Hepatocyte (in vitro differentiated cells): ENCODE measurements around the gene FCRLB.

Source experiments
- CTCF ChIP-seq: fragments of 200-600 bp; sonication (generic); IDR thresholded peaks from 2 replicates; pipeline ENCODE4 v1.5.1; 2016; ENCODE audit warnings: antibody characterized with exemption, mild to moderate bottlenecking; ENCODE audit not compliant: poor library complexity
- EZH2 ChIP-seq: fragments of 200-600 bp; sonication (generic); IDR thresholded peaks from 2 replicates; pipeline ENCODE4 v1.6.1; 2016; ENCODE audit warnings: antibody characterized with exemption, mild to moderate bottlenecking, borderline replicate concordance
- EZH2phosphoT487 ChIP-seq: fragments of 200-600 bp; sonication (generic); IDR thresholded peaks from one replicate; pipeline ENCODE4 v1.6.1; 2018; ENCODE audit warnings: antibody characterized with exemption, mild to moderate bottlenecking, low read depth, moderate library complexity; ENCODE audit not compliant: unreplicated experiment, severe bottlenecking

- TF ChIP-seq CTCF (no peak), EZH2 (no peak), EZH2phosphoT487 (no peak)
Observed at GRCh38 chr1:161768986-161769672, 47.8 kb downstream of the FCRLB start.
